Caco-2 (cell line): ENCODE data around the gene LHPP. TPM values are rescaled to one million over a fixed set of nuclear protein-coding genes. Genes with fewer than 3 reads are reported as not detected.
A peak's percentile ranks its signal among the peaks of the same experiment; 100 is the strongest.

Experiments used
- BruUV-seq: library from RNA; stranded (reverse); fragments of 400-500 nt; replicated peaks from 2 replicates; lab custom pipeline; 2021; lab: Mats Ljungman, UMichigan
- CTCF ChIA-PET: fragments of 300-600 bp; sonication (Branson Sonifier 250); formaldehyde crosslinking; loops from one replicate; lab custom pipeline; 2022; ENCODE audit warnings: antibody characterized with exemption; lab: Charles Lee
- POLR2A ChIA-PET: fragments of 300-600 bp; sonication (Branson Sonifier 250); formaldehyde crosslinking; loops from one replicate; lab custom pipeline; 2022; ENCODE audit warnings: antibody characterized with exemption; lab: Charles Lee
- DNase-seq, 2 experiments: peaks; one replicate each; pipeline versions ENCODE4 v3.0.0 to v3.0.0-alpha.2; 2020 to 2022
- H3K27me3 ChIP-seq: replicated peaks from 2 replicates; pipeline ENCODE4 v1.6.0; 2011; ENCODE audit warnings: low read length; ENCODE audit not compliant: control insufficient read depth, insufficient read depth
- H3K36me3 ChIP-seq: 2 replicates; pipeline ENCODE4 v1.5.1; 2011; ENCODE audit warnings: low read length; ENCODE audit not compliant: control insufficient read depth, insufficient read depth
- H3K4me1 ChIP-seq: fragments of 250-450 bp; sonication (Bioruptor Pico); 2 replicates; pipeline ENCODE4 v1.5.1; 2020; ENCODE audit warnings: mild to moderate bottlenecking
- H3K4me3 ChIP-seq: 2 replicates; pipeline ENCODE4 v1.5.1; 2011; ENCODE audit warnings: low read depth, mild to moderate bottlenecking, control low read depth, low read length
- H3K9me3 ChIP-seq: fragments of 250-450 bp; sonication (Bioruptor Pico); 2 replicates; pipeline ENCODE4 v1.5.1; 2020; ENCODE audit warnings: mild to moderate bottlenecking, moderate library complexity
- H3K27ac Mint-ChIP-seq: one replicate; pipeline ENCODE4 v1.8.0; 2022; ENCODE audit warnings: mixed read lengths; ENCODE audit not compliant: unreplicated experiment
- H3K27me3 Mint-ChIP-seq: one replicate; pipeline ENCODE4 v1.8.0; 2022; ENCODE audit warnings: mixed read lengths; ENCODE audit not compliant: insufficient read depth, unreplicated experiment
- H3K36me3 Mint-ChIP-seq: one replicate; pipeline ENCODE4 v1.8.0; 2022; ENCODE audit warnings: mild to moderate bottlenecking, mixed read lengths; ENCODE audit not compliant: insufficient read depth, unreplicated experiment
- H3K4me1 Mint-ChIP-seq: one replicate; pipeline ENCODE4 v1.8.0; 2022; ENCODE audit warnings: low read depth, mixed read lengths; ENCODE audit not compliant: unreplicated experiment
- H3K4me3 Mint-ChIP-seq: one replicate; pipeline ENCODE4 v1.8.0; 2022; ENCODE audit warnings: mild to moderate bottlenecking, moderate library complexity, mixed read lengths; ENCODE audit not compliant: unreplicated experiment
- H3K9me3 Mint-ChIP-seq: one replicate; pipeline ENCODE4 v1.8.0; 2022; ENCODE audit warnings: mixed read lengths; ENCODE audit not compliant: unreplicated experiment
- intact Hi-C: fragments of 100-400 bp; cut with micrococcal nuclease; formaldehyde crosslinking; loops from one replicate; pipeline ENCODE4 v1.10.0; 2022; ENCODE audit not compliant: unreplicated experiment
- total RNA-seq: library from RNA; stranded (reverse); gene quantifications from 2 replicates; pipeline ENCODE4 v1.2.3, GENCODE V29; 2022
- TF ChIP-seq, protein P1 (sequence below), 2 experiments: fragments of 200-600 bp in 1 of 2; IDR thresholded peaks; 1 replicate in 1 of 2; 2 replicates in 1 of 2; pipeline versions ENCODE4 v1.5.1 to v1.8.0; 2011 to 2022; ENCODE audit warnings: antibody characterized with exemption in 1 of 2, control low read depth in 1 of 2, inconsistent platforms in 1 of 2, low read depth in 1 of 2, low read length in 1 of 2, mild to moderate bottlenecking in 1 of 2, moderate library complexity in 1 of 2; ENCODE audit not compliant: insufficient read depth in 1 of 2, severe bottlenecking in 1 of 2, unreplicated experiment in 1 of 2

LHPP gene
- total RNA-seq, 1 experiment from 2014 or later: 15.9 TPM

GRCh38 chr10:124481717-124482116 lies 20.1 kb downstream of the LHPP start:
- Histone ChIP-seq H3K4me1 (peaks cover 33% of the 10 kb centered on the region), H3K9me3 (peaks cover 3% of the 10 kb centered on the region; the same call in 1 of the 2 replicates), H3K4me3 (no peak overlapping the region), H3K27me3 (no peaks in the 10 kb centered on the region), H3K36me3 (peaks cover 2% of the 10 kb centered on the region)
- Mint-ChIP-seq H3K4me3 (no peak overlapping the region), H3K27ac (peak overlapping the region; percentile 36), H3K36me3 (peaks cover 22% of the 10 kb centered on the region), H3K4me1 (peaks cover 23% of the 10 kb centered on the region), H3K9me3 (peaks cover 9% of the 10 kb centered on the region), H3K27me3 (no peaks in the 10 kb centered on the region)
- intact Hi-C loops: no loop called here
- BruUV-seq: no TSS peak
- ChIA-PET CTCF (no interaction called here), POLR2A (no interaction called here)
- no peak for DNase-seq
- TF ChIP-seq, protein P1, sequence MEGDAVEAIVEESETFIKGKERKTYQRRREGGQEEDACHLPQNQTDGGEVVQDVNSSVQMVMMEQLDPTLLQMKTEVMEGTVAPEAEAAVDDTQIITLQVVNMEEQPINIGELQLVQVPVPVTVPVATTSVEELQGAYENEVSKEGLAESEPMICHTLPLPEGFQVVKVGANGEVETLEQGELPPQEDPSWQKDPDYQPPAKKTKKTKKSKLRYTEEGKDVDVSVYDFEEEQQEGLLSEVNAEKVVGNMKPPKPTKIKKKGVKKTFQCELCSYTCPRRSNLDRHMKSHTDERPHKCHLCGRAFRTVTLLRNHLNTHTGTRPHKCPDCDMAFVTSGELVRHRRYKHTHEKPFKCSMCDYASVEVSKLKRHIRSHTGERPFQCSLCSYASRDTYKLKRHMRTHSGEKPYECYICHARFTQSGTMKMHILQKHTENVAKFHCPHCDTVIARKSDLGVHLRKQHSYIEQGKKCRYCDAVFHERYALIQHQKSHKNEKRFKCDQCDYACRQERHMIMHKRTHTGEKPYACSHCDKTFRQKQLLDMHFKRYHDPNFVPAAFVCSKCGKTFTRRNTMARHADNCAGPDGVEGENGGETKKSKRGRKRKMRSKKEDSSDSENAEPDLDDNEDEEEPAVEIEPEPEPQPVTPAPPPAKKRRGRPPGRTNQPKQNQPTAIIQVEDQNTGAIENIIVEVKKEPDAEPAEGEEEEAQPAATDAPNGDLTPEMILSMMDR (IDR thresholded peaks at IDR 0.05; ENCODE audit: insufficient read depth in 1 of 2, low read depth in 1 of 2, low read length in 1 of 2, severe bottlenecking in 1 of 2, unreplicated experiment in 1 of 2): no peak

DNA sequence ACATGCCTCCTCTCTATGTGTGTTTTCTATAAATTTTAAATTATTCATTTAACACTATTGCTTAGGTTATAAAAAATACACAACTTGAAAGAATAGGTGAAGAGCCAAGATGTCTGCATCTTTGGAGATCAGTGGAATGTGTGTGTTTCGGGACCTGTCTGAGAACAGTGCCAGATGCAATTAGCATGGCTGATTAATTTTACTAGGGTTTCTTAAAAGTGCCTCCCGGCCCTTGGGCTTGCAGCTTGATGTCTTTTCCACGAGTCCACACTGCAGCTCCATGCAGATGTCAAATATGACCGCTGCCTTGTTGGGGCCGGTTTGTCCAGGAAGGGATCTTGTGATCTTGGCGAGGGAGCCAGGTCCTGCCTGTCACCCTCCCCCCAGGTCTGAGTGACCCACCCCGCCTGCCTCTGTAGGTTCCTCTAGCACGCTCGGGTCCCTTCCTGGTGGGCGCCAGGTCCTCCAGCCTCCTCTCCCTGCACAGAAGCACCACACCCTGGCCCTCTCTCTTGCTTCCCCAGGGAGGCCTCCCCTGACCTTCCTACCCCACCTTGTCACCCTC lies 20.7 kb downstream of the LHPP start:
- peaks cover 7% of the 10 kb centered on the region for H3K9me3 ChIP-seq
- BruUV-seq: no TSS peak
- peaks cover 31% of the 10 kb centered on the region for H3K4me1 ChIP-seq
- Mint-ChIP-seq H3K27me3 (no peaks in the 10 kb centered on the region), H3K9me3 (peaks cover 9% of the 10 kb centered on the region), H3K4me1 (peaks cover 23% of the 10 kb centered on the region), H3K4me3 (no peak overlapping the region), H3K36me3 (peaks cover 23% of the 10 kb centered on the region), H3K27ac (no peak overlapping the region)
- no peaks in the 10 kb centered on the region for H3K27me3 ChIP-seq
- H3K36me3 ChIP-seq: peaks cover 2% of the 10 kb centered on the region
- ChIA-PET POLR2A (no interaction called here), CTCF (no interaction called here)
- no peak for DNase-seq
- intact Hi-C loops: no loop called here
- TF ChIP-seq, protein P1 (IDR thresholded peaks at IDR 0.05; ENCODE audit: insufficient read depth in 1 of 2, low read depth in 1 of 2, low read length in 1 of 2, severe bottlenecking in 1 of 2, unreplicated experiment in 1 of 2): no peak
- no peak overlapping the region for H3K4me3 ChIP-seq

- no TSS peak for BruUV-seq
- H3K4me3 ChIP-seq: no peak overlapping the region
- CTCF ChIA-PET: no interaction called here
- intact Hi-C loops: no loop called here
- POLR2A ChIA-PET: no interaction called here
- Mint-ChIP-seq H3K27ac (no peak overlapping the region), H3K9me3 (peaks cover 9% of the 10 kb centered on the region), H3K36me3 (peaks cover 23% of the 10 kb centered on the region), H3K4me1 (peaks cover 21% of the 10 kb centered on the region), H3K4me3 (no peak overlapping the region), H3K27me3 (no peaks in the 10 kb centered on the region)
- H3K4me1 ChIP-seq: peaks cover 26% of the 10 kb centered on the region
- TF ChIP-seq, protein P1 (IDR thresholded peaks at IDR 0.05; ENCODE audit: insufficient read depth in 1 of 2, low read depth in 1 of 2, low read length in 1 of 2, severe bottlenecking in 1 of 2, unreplicated experiment in 1 of 2): no peak
- no peaks in the 10 kb centered on the region for H3K27me3 ChIP-seq
- peaks cover 7% of the 10 kb centered on the region for H3K9me3 ChIP-seq
- peaks cover 2% of the 10 kb centered on the region for H3K36me3 ChIP-seq
- no peak for DNase-seq
Observed at GRCh38 chr10:124482876-124483275, 21.3 kb downstream of the LHPP start.
